Measurements from ENCODE around the gene MPHOSPH10. TPM values are rescaled to one million over a fixed set of nuclear protein-coding genes. Genes with fewer than 3 reads are reported as not detected.

MPHOSPH10 gene
- total RNA-seq, 2 experiments from 2014 or later: 18.7 to 42.7 TPM

GRCh38 chr2:71187589-71187988, 57.2 kb downstream of the MPHOSPH10 start:
- intact Hi-C loops (cut with micrococcal nuclease; ENCODE audit: unreplicated experiment): no loop called here
- DNase-seq (ENCODE audit: low spot score): no peak
- ChIA-PET POLR2A (interaction anchor here (0.7 kb wide), 1 partner anchor 211 kb away, joined by 6 read pairs; no protein-coding TSS in a partner anchor), CTCF (ENCODE audit: unreplicated experiment) (no interaction called here)
- H3K9me3 ChIP-seq (ENCODE audit: low read length): no peaks in the 10 kb centered on the region
- H4K20me1 ChIP-seq (ENCODE audit: insufficient read depth, low read length): no peaks in the 10 kb centered on the region
- H2AFZ ChIP-seq (ENCODE audit: low read length): no peak overlapping the region
- H3K27ac ChIP-seq (ENCODE audit: low read depth, low read length, poor library complexity, severe bottlenecking): no peak overlapping the region
- no peaks in the 10 kb centered on the region for H3K79me2 ChIP-seq (ENCODE audit: insufficient read depth, low read depth, low read length)
- H3K36me3 ChIP-seq (ENCODE audit: insufficient read depth, low read length): no peaks in the 10 kb centered on the region
- no TSS peak for BruUV-seq (replicated peaks)
- TF ChIP-seq CTCF (conservative IDR thresholded peaks at IDR 0.05; ENCODE audit: low read length): no peak
- TF ChIP-seq EZH2phosphoT487 (IDR thresholded peaks at IDR 0.05; ENCODE audit: borderline replicate concordance, low read depth, low read length): no peak
- no peaks in the 10 kb centered on the region for H3K9me2 ChIP-seq (ENCODE audit: insufficient read depth, low read length)
- H3K4me1 ChIP-seq (ENCODE audit: insufficient read depth, low read length, poor library complexity, severe bottlenecking): no peaks in the 10 kb centered on the region
- H3K4me3 ChIP-seq (ENCODE audit: low read depth, low read length, poor library complexity, severe bottlenecking): no peak overlapping the region
- H3K4me2 ChIP-seq (ENCODE audit: low read length): no peak overlapping the region

GRCh38 chr2:71190656-71191569, 60.5 kb downstream of the MPHOSPH10 start:
- Histone ChIP-seq H2AFZ (ENCODE audit: low read length) (no peak overlapping the region), H3K4me1 (ENCODE audit: insufficient read depth, low read length, poor library complexity, severe bottlenecking) (no peaks in the 10 kb centered on the region), H4K20me1 (ENCODE audit: insufficient read depth, low read length) (no peaks in the 10 kb centered on the region), H3K4me2 (ENCODE audit: low read length) (no peak overlapping the region), H3K79me2 (ENCODE audit: insufficient read depth, low read depth, low read length) (no peaks in the 10 kb centered on the region), H3K4me3 (ENCODE audit: low read depth, low read length, poor library complexity, severe bottlenecking) (no peak overlapping the region), H3K27ac (ENCODE audit: low read depth, low read length, poor library complexity, severe bottlenecking) (no peak overlapping the region), H3K9me3 (ENCODE audit: low read length) (no peaks in the 10 kb centered on the region), H3K9me2 (ENCODE audit: insufficient read depth, low read length) (no peaks in the 10 kb centered on the region), H3K36me3 (ENCODE audit: insufficient read depth, low read length) (no peaks in the 10 kb centered on the region)
- ChIA-PET CTCF (ENCODE audit: unreplicated experiment) (no interaction called here), POLR2A (interaction anchor here (0.7 to 1.2 kb wide), 3 partner anchors 10 to 90 kb away, joined by 3 read pairs; no protein-coding TSS in a partner anchor)
- intact Hi-C loops (cut with micrococcal nuclease; ENCODE audit: unreplicated experiment): no loop called here
- peak; percentile 13 for DNase-seq (ENCODE audit: low spot score)
- no TSS peak for BruUV-seq (replicated peaks)
- TF ChIP-seq CTCF (conservative IDR thresholded peaks at IDR 0.05; ENCODE audit: low read length): peak; percentile 69
- TF ChIP-seq EZH2phosphoT487 (IDR thresholded peaks at IDR 0.05; ENCODE audit: borderline replicate concordance, low read depth, low read length): no peak

GRCh38 chr2:71191570-71191943, 61.1 kb downstream of the MPHOSPH10 start:
- no peak overlapping the region for H2AFZ ChIP-seq (ENCODE audit: low read length)
- H3K9me3 ChIP-seq (ENCODE audit: low read length): no peaks in the 10 kb centered on the region
- no peaks in the 10 kb centered on the region for H3K36me3 ChIP-seq (ENCODE audit: insufficient read depth, low read length)
- POLR2A ChIA-PET: interaction anchor here (1.2 kb wide), 1 partner anchor 9 kb away, joined by 3 read pairs; no protein-coding TSS in a partner anchor
- DNase-seq (ENCODE audit: low spot score): no peak
- BruUV-seq (replicated peaks): no TSS peak
- H3K4me2 ChIP-seq (ENCODE audit: low read length): no peak overlapping the region
- H3K27ac ChIP-seq (ENCODE audit: low read depth, low read length, poor library complexity, severe bottlenecking): no peak overlapping the region
- CTCF ChIA-PET (ENCODE audit: unreplicated experiment): no interaction called here
- no peaks in the 10 kb centered on the region for H3K4me1 ChIP-seq (ENCODE audit: insufficient read depth, low read length, poor library complexity, severe bottlenecking)
- intact Hi-C loops (cut with micrococcal nuclease; ENCODE audit: unreplicated experiment): no loop called here
- H3K79me2 ChIP-seq (ENCODE audit: insufficient read depth, low read depth, low read length): no peaks in the 10 kb centered on the region
- H3K4me3 ChIP-seq (ENCODE audit: low read depth, low read length, poor library complexity, severe bottlenecking): no peak overlapping the region
- TF ChIP-seq EZH2phosphoT487 (IDR thresholded peaks at IDR 0.05; ENCODE audit: borderline replicate concordance, low read depth, low read length) (no peak), CTCF (conservative IDR thresholded peaks at IDR 0.05; ENCODE audit: low read length) (no peak)
- H4K20me1 ChIP-seq (ENCODE audit: insufficient read depth, low read length): no peaks in the 10 kb centered on the region
- no peaks in the 10 kb centered on the region for H3K9me2 ChIP-seq (ENCODE audit: insufficient read depth, low read length)
